Esophagus muscularis mucosa (tissue), 4 donors: Measurements from ENCODE around the gene PUSL1. TPM values are rescaled to one million over a fixed set of nuclear protein-coding genes. Genes with fewer than 3 reads are reported as not detected.

ENCODE experiments used
- DNase-seq: peaks from one replicate; pipeline ENCODE4 v3.0.0-alpha.2; 2017; ENCODE audit errors: extremely low spot score
- H3K27ac ChIP-seq, 4 donors: fragments of 200-600 bp; sonication (generic); replicated peaks in 1 of 4; 1 replicate in 3 of 4; 2 replicates in 1 of 4; pipeline ENCODE4 v1.5.1; 2016 to 2019; ENCODE audit warnings: mild to moderate bottlenecking in 1 of 4
- H3K27me3 ChIP-seq, 4 donors: fragments of 200-600 bp; sonication (generic); one replicate each; pipeline versions ENCODE4 v1.5.1 to v1.6.0; 2016 to 2019
- H3K36me3 ChIP-seq, 4 donors: fragments of 200-600 bp; sonication (generic); one replicate each; pipeline ENCODE4 v1.5.1; 2016 to 2019
- H3K4me1 ChIP-seq, 4 donors: fragments of 200-600 bp; sonication (generic); one replicate each; pipeline ENCODE4 v1.5.1; 2016 to 2019
- H3K4me3 ChIP-seq, 4 donors: fragments of 200-600 bp; sonication (generic); 1 replicate in 2 of 4; 2 replicates in 2 of 4; pipeline ENCODE4 v1.5.1; 2016 to 2019; ENCODE audit warnings: mild to moderate bottlenecking in 4 of 4, moderate library complexity in 1 of 4
- H3K9me3 ChIP-seq, 4 donors: fragments of 200-600 bp; sonication (generic); 1 replicate in 3 of 4; 2 replicates in 1 of 4; pipeline ENCODE4 v1.5.1; 2016 to 2019
- CTCF ChIP-seq, 3 experiments: fragments of 200-600 bp in 2 of 3; fragments of 450-650 bp in 1 of 3; sonication (generic) in 2 of 3; IDR thresholded peaks; one replicate each; pipeline ENCODE4 v1.5.1; 2017 to 2019; ENCODE audit warnings: antibody characterized with exemption in 3 of 3, mild to moderate bottlenecking in 2 of 3, moderate library complexity in 1 of 3
- EP300 ChIP-seq: sonication (generic); formaldehyde crosslinking; IDR thresholded peaks from one replicate; pipeline ENCODE4 v1.6.1; 2017; ENCODE audit warnings: antibody characterized with exemption
- POLR2A ChIP-seq: fragments of 450-650 bp; IDR thresholded peaks from one replicate; pipeline ENCODE4 v1.6.1; 2017; ENCODE audit warnings: antibody characterized with exemption, moderate library complexity, mild to moderate bottlenecking, low read depth
- POLR2AphosphoS5 ChIP-seq, 2 donors: sonication (generic); formaldehyde crosslinking; IDR thresholded peaks; one replicate each; pipeline ENCODE4 v1.6.1; 2017; ENCODE audit warnings: antibody characterized with exemption in 2 of 2
- WGBS: methylation state at CpG from one replicate; pipeline ENCODE4 v1.1.5; 2018; 5-methylcytosine and 5-hydroxymethylcytosine counted together
- intact Hi-C: fragments of 100-400 bp; cut with DNase I; formaldehyde crosslinking; loops from one replicate; pipeline ENCODE4 v1.15.1; 2023
- total RNA-seq, 4 donors: library from RNA; depleted of rRNA; stranded (reverse); fragments of >200 nt; gene quantifications; one replicate each; pipeline versions ENCODE4 v1.1.0 to v1.2.1, GENCODE V29; 2016

The PUSL1 gene
- total RNA-seq, 4 donors from 2014 or later, result 10.3 to 24.7 (median 21.7) TPM

GRCh38 chr1:1287288-1288110 lies 20.9 kb upstream of the PUSL1 start:
- peaks cover 0 to 38% (median 1%) of the 10 kb centered on the region in 4 donors for H3K27me3 ChIP-seq
- H3K36me3 ChIP-seq, result no peaks in the 10 kb centered on the region
- 84% methylated on average over 10 of the region's 46 CpGs for WGBS
- no peaks in the 10 kb centered on the region for H3K9me3 ChIP-seq
- no peak overlapping the region for H3K27ac ChIP-seq
- no peak for DNase-seq
- intact Hi-C loops, result no loop called here
- TF ChIP-seq EP300 (no peak), POLR2AphosphoS5 (IDR thresholded peaks at IDR 0.05) (no peak), CTCF (IDR thresholded peaks at IDR 0.05) (no peak), POLR2A (no peak)
- H3K4me3 ChIP-seq, result no peak overlapping the region
- H3K4me1 ChIP-seq, result peaks cover 0 to 20% (median 14%) of the 10 kb centered on the region in 4 donors

GRCh38 chr1:1290238-1290731 lies 18.1 kb upstream of the PUSL1 start:
- no peak for DNase-seq
- intact Hi-C loops, result loop anchor here (2.0 to 5.0 kb wide), 2 partner anchors 167 to 258 kb away; no protein-coding TSS in a partner anchor
- WGBS, result 43% methylated on average over 12 of the region's 15 CpGs

GRCh38 chr1:1291023-1291528 lies 17.3 kb upstream of the PUSL1 start:
- no peak for DNase-seq
- intact Hi-C loops, result loop anchor here (2.0 to 5.0 kb wide), 2 partner anchors 168 to 259 kb away; no protein-coding TSS in a partner anchor
- H3K36me3 ChIP-seq, result peaks cover 0 to 34% (median 28%) of the 10 kb centered on the region in 4 donors
- H3K9me3 ChIP-seq, result no peaks in the 10 kb centered on the region
- TF ChIP-seq POLR2AphosphoS5 (IDR thresholded peaks at IDR 0.05) (peak in 1 of 2 donors; percentile 2), EP300 (no peak), POLR2A (no peak)
- H3K27ac ChIP-seq, result no peak overlapping the region
- H3K4me1 ChIP-seq, result peaks cover 0 to 20% (median 14%) of the 10 kb centered on the region in 4 donors
- H3K4me3 ChIP-seq, result no peak overlapping the region
- 46% methylated on average over 12 of the region's 28 CpGs for WGBS
- H3K27me3 ChIP-seq, result peaks cover 0 to 19% (median 1%) of the 10 kb centered on the region in 4 donors

More at GRCh38 chr1:1290238-1290731, 18.1 kb upstream of the PUSL1 start:
- Histone ChIP-seq H3K4me3 (no peak overlapping the region), H3K27me3 (peaks cover 0 to 27% (median 1%) of the 10 kb centered on the region in 4 donors), H3K36me3 (peaks cover 0 to 26% (median 20%) of the 10 kb centered on the region in 4 donors), H3K4me1 (peaks cover 0 to 20% (median 14%) of the 10 kb centered on the region in 4 donors), H3K27ac (no peak overlapping the region), H3K9me3 (no peaks in the 10 kb centered on the region)
- TF ChIP-seq CTCF (IDR thresholded peaks at IDR 0.05), result peak; percentile 51 to 70 (median 63)
- TF ChIP-seq EP300, result no peak
- TF ChIP-seq POLR2AphosphoS5 (IDR thresholded peaks at IDR 0.05), result no peak
- TF ChIP-seq POLR2A, result no peak

- peaks cover 0 to 20% (median 14%) of the 10 kb centered on the region in 4 donors for H3K4me1 ChIP-seq
- intact Hi-C loops, result loop anchor here (2.0 to 5.0 kb wide), 2 partner anchors 169 to 259 kb away; no protein-coding TSS in a partner anchor
- no peak overlapping the region for H3K4me3 ChIP-seq
- TF ChIP-seq EP300, result no peak
- peak in 1 of 2 donors; percentile 5 for TF ChIP-seq POLR2AphosphoS5 (IDR thresholded peaks at IDR 0.05)
- TF ChIP-seq CTCF (IDR thresholded peaks at IDR 0.05), result peak; percentile 56 to 74 (median 66)
- TF ChIP-seq POLR2A, result no peak
- peak; percentile 93 for DNase-seq
- 66% methylated on average over 7 of the region's 45 CpGs for WGBS
- no peak overlapping the region for H3K27ac ChIP-seq
- peaks cover 0 to 12% (median 0%) of the 10 kb centered on the region in 4 donors for H3K27me3 ChIP-seq
- no peaks in the 10 kb centered on the region for H3K9me3 ChIP-seq
- peaks cover 3 to 41% (median 35%) of the 10 kb centered on the region in 4 donors for H3K36me3 ChIP-seq
These were observed 16.6 kb upstream of the PUSL1 start for GRCh38 chr1:1291548-1292441.
